NCI-H446 treated with DMSO at 0.1 percent for 48 hours (cell line): ENCODE results near the gene MTIF2.
"Not testable (repeated sequence)": the region's sequence is repeated elsewhere in the genome, so short reads cannot be mapped to it uniquely, and the experiment has no call there.

Source experiments
- DNase-seq: peaks from one replicate; lab custom pipeline; 2025; lab: John Stamatoyannopoulos, UW

The MTIF2 gene

DNA sequence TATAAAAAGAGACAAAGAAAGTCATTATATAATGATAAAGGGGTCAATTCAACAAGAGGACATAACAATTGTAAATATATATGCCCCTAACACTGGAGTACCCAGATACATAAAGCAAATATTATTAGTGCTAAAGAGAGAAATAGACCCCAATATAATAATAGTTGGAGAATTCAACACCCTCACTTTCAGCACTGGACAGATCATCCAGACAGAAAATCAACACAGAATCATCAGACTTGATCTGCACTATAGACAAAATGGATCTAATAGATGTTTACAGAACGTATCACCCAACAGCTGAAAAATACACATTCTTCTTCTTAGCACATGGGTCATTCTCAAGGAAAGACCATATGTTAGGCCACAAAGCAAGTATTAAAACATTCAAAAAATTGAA lies 68.6 kb downstream of the MTIF2 start:
- DNase-seq = no peak

DNA sequence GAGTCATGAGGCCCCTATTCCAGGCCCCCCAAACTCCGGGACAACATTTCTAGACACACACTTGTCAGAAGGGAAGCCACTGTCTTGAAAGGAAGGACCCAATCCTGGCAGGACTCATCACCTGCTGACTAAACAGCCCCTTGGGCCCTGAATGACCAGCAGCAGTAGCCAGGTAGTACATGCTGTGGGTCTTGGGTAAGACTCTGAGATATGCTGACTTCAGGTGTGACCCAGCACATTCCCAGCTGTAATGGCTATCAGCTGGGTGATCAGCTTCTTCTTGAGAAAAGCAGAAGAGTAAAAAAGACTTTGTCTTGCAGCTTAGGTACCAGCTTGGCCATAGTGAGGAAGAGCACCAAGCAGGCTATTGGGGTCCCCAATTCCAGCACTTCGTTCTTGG lies 72.5 kb downstream of the MTIF2 start:
- DNase-seq = no peak

DNA sequence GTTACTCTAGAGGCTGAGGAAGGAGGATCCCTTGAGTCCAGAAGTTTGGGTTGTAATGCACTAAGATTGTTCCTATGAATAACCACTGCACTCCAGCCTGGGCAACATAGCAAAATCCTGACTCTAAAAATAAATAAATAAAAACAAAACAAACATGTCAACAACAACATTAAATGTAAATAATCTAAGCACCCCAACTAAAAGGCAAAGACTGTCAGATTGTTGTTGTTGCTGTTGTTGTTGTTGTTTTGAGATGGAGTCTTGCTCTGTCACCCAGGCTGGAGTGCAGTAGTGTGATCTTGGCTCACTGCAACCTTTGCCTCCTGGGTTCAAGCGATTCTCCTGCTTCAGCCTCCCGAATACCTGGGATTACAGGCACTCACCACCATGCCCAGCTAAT lies 77.1 kb downstream of the MTIF2 start:
- DNase-seq = not testable (repeated sequence)

DNA sequence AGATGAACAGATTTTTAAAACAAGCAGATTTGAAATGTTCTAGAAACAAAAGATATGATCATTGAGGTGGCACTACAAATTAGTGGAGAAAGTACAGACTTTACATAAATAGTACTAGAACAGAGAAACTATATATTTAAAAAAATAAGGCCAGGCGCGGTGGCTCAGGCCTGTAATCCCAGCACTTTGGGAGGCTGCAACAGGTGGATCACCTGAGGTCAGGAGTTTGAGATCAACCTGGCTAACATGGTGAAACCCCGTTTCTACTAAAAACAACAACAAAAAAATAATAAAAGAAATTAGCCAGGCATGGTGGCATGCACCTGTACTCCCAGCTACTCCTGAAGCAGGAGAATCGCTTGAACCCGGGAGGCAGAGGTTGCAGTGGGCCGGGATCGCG lies 82.2 kb downstream of the MTIF2 start:
- DNase-seq = not testable (repeated sequence)
